ENCODE data around the gene TYW5.

GRCh38 chr2:199989822-199990221, 34.5 kb upstream of the TYW5 start:
- TF ChIP-seq, protein P1, sequence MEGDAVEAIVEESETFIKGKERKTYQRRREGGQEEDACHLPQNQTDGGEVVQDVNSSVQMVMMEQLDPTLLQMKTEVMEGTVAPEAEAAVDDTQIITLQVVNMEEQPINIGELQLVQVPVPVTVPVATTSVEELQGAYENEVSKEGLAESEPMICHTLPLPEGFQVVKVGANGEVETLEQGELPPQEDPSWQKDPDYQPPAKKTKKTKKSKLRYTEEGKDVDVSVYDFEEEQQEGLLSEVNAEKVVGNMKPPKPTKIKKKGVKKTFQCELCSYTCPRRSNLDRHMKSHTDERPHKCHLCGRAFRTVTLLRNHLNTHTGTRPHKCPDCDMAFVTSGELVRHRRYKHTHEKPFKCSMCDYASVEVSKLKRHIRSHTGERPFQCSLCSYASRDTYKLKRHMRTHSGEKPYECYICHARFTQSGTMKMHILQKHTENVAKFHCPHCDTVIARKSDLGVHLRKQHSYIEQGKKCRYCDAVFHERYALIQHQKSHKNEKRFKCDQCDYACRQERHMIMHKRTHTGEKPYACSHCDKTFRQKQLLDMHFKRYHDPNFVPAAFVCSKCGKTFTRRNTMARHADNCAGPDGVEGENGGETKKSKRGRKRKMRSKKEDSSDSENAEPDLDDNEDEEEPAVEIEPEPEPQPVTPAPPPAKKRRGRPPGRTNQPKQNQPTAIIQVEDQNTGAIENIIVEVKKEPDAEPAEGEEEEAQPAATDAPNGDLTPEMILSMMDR (IDR thresholded peaks at IDR 0.05), result no peak
- TF ChIP-seq POLR2A (IDR thresholded peaks at IDR 0.05), result no peak

All from testis (tissue), 2 donors.